ENCODE results near the gene PIP5K1C.
A peak's percentile ranks its signal among the peaks of the same experiment; 100 is the strongest.
"Not testable (repeated sequence)": the region's sequence is repeated elsewhere in the genome, so short reads cannot be mapped to it uniquely, and the experiment has no call there.

The PIP5K1C gene

GRCh38 chr19:3668331-3669081, 31.8 kb downstream of the PIP5K1C start:
- H3K4me1 ChIP-seq (ENCODE audit: insufficient read depth, poor library complexity, severe bottlenecking): no peaks in the 10 kb centered on the region
- no peak overlapping the region for H3K27ac ChIP-seq (ENCODE audit: poor library complexity, severe bottlenecking)
- no peak overlapping the region for H3K4me3 ChIP-seq (ENCODE audit: severe bottlenecking)
- no peak for TF ChIP-seq CTCF (IDR thresholded peaks at IDR 0.05; ENCODE audit: poor library complexity, severe bottlenecking)
- no peaks in the 10 kb centered on the region for H3K9me3 ChIP-seq (ENCODE audit: severe bottlenecking)
- no peaks in the 10 kb centered on the region for H3K36me3 ChIP-seq (ENCODE audit: low read depth)
- H3K27me3 ChIP-seq (ENCODE audit: insufficient read depth, poor library complexity, severe bottlenecking): no peaks in the 10 kb centered on the region
- DNase-seq (ENCODE audit: low spot score) (no peak), ATAC-seq (ENCODE audit: low read depth) (no peak)

GRCh38 chr19:3667766-3668165, 32.5 kb downstream of the PIP5K1C start:
- DNase-seq (ENCODE audit: low spot score): no peak
- TF ChIP-seq CTCF (IDR thresholded peaks at IDR 0.05; ENCODE audit: poor library complexity, severe bottlenecking): no peak
- no peak for ATAC-seq (ENCODE audit: low read depth)
- Histone ChIP-seq H3K27ac (ENCODE audit: poor library complexity, severe bottlenecking) (no peak overlapping the region), H3K4me1 (ENCODE audit: insufficient read depth, poor library complexity, severe bottlenecking) (no peaks in the 10 kb centered on the region), H3K4me3 (ENCODE audit: severe bottlenecking) (no peak overlapping the region), H3K27me3 (ENCODE audit: insufficient read depth, poor library complexity, severe bottlenecking) (no peaks in the 10 kb centered on the region), H3K9me3 (ENCODE audit: severe bottlenecking) (no peaks in the 10 kb centered on the region), H3K36me3 (ENCODE audit: low read depth) (no peaks in the 10 kb centered on the region)

- DNase-seq (ENCODE audit: low spot score): no peak
- Histone ChIP-seq H3K36me3 (ENCODE audit: low read depth) (no peaks in the 10 kb centered on the region), H3K27me3 (ENCODE audit: insufficient read depth, poor library complexity, severe bottlenecking) (no peaks in the 10 kb centered on the region), H3K27ac (ENCODE audit: poor library complexity, severe bottlenecking) (no peak overlapping the region), H3K4me1 (ENCODE audit: insufficient read depth, poor library complexity, severe bottlenecking) (no peaks in the 10 kb centered on the region), H3K4me3 (ENCODE audit: severe bottlenecking) (no peak overlapping the region), H3K9me3 (ENCODE audit: severe bottlenecking) (no peaks in the 10 kb centered on the region)
- no peak for ATAC-seq (ENCODE audit: low read depth)
- no peak for TF ChIP-seq CTCF (IDR thresholded peaks at IDR 0.05; ENCODE audit: poor library complexity, severe bottlenecking)
Observed at GRCh38 chr19:3667037-3667638, 33.1 kb downstream of the PIP5K1C start.

- H3K4me1 ChIP-seq (ENCODE audit: insufficient read depth, poor library complexity, severe bottlenecking); DNase-seq (ENCODE audit: low spot score); H3K4me3 ChIP-seq (ENCODE audit: severe bottlenecking); H3K9me3 ChIP-seq (ENCODE audit: severe bottlenecking); ATAC-seq (ENCODE audit: low read depth); H3K27me3 ChIP-seq (ENCODE audit: insufficient read depth, poor library complexity, severe bottlenecking); H3K27ac ChIP-seq (ENCODE audit: poor library complexity, severe bottlenecking); H3K36me3 ChIP-seq (ENCODE audit: low read depth): not testable (repeated sequence)
Observed at GRCh38 chr19:3666545-3666856, 33.8 kb downstream of the PIP5K1C start.

- H3K4me3 ChIP-seq (ENCODE audit: severe bottlenecking): no peak overlapping the region
- no peaks in the 10 kb centered on the region for H3K4me1 ChIP-seq (ENCODE audit: insufficient read depth, poor library complexity, severe bottlenecking)
- H3K9me3 ChIP-seq (ENCODE audit: severe bottlenecking): no peaks in the 10 kb centered on the region
- no peaks in the 10 kb centered on the region; the same call in 1 of the 2 replicates for H3K36me3 ChIP-seq (ENCODE audit: low read depth)
- DNase-seq (ENCODE audit: low spot score): no peak
- peak; percentile 55 for ATAC-seq (ENCODE audit: low read depth)
- peak; percentile 83 for TF ChIP-seq CTCF (IDR thresholded peaks at IDR 0.05; ENCODE audit: poor library complexity, severe bottlenecking)
- no peak overlapping the region for H3K27ac ChIP-seq (ENCODE audit: poor library complexity, severe bottlenecking)
- no peaks in the 10 kb centered on the region for H3K27me3 ChIP-seq (ENCODE audit: insufficient read depth, poor library complexity, severe bottlenecking)
Observed at GRCh38 chr19:3665681-3666544, 34.4 kb downstream of the PIP5K1C start.

Data from RWPE2 (cell line).